ENCODE data around the gene EIF4G3. TPM values are rescaled to one million over a fixed set of nuclear protein-coding genes. Genes with fewer than 3 reads are reported as not detected.

EIF4G3 gene
- total RNA-seq, 1 experiment from 2014 or later = 72.0 TPM

DNA sequence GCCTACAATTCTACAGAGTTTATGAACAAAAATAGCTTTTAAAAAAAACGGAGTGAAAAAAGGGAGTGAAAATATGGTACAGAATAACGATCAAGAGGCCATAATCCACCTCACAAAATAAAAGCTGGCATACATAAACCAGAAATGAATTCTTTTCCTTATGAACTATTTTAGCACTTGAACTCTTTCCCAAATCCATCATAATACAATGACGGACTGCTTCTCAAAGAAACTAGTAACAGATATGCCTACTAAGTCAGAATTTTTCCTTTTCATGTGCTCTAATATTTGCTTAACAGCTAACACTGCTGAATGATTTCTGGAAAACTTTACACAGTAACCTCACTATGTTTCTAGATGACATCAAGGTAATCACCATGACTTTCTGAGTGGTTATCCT lies 144.0 kb downstream of the EIF4G3 start:
- TF ChIP-seq, protein P1, sequence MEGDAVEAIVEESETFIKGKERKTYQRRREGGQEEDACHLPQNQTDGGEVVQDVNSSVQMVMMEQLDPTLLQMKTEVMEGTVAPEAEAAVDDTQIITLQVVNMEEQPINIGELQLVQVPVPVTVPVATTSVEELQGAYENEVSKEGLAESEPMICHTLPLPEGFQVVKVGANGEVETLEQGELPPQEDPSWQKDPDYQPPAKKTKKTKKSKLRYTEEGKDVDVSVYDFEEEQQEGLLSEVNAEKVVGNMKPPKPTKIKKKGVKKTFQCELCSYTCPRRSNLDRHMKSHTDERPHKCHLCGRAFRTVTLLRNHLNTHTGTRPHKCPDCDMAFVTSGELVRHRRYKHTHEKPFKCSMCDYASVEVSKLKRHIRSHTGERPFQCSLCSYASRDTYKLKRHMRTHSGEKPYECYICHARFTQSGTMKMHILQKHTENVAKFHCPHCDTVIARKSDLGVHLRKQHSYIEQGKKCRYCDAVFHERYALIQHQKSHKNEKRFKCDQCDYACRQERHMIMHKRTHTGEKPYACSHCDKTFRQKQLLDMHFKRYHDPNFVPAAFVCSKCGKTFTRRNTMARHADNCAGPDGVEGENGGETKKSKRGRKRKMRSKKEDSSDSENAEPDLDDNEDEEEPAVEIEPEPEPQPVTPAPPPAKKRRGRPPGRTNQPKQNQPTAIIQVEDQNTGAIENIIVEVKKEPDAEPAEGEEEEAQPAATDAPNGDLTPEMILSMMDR (conservative IDR thresholded peaks at IDR 0.05) = no peak
- Histone ChIP-seq H4K20me1 (ENCODE audit: control insufficient read depth, insufficient read depth, insufficient read length) (no peaks in the 10 kb centered on the region), H3K79me2 (ENCODE audit: insufficient read depth, low read length) (peaks cover 4% of the 10 kb centered on the region; the same call in 1 of the 2 replicates)

More for the DNA sequence above, 144.0 kb downstream of the EIF4G3 start:
- H2AK5ac ChIP-seq (ENCODE audit: insufficient read length, low read length) = no peak overlapping the region
- no peaks in the 10 kb centered on the region for H3K4me1 ChIP-seq (ENCODE audit: insufficient read depth, low read length)
- no peak for DNase-seq
- no peak overlapping the region for H4K8ac ChIP-seq (replicated peaks; ENCODE audit: insufficient read length, low read depth, low read length)
- Mint-ChIP-seq H3K4me1 (peaks cover 0 to 3% of the 10 kb centered on the region in 2 experiments; a peak in 1 of 4 replicates), H3K27ac (no peak overlapping the region), H3K9me3 (peaks cover 6% of the 10 kb centered on the region in 2 experiments; a peak in 3 of 5 replicates), H3K27me3 (ENCODE audit: low read depth) (no peaks in the 10 kb centered on the region), H3K36me3 (ENCODE audit: insufficient read depth in 1 of 3, low read depth in 3 of 3) (peaks cover 13 to 27% (median 24%) of the 10 kb centered on the region in 3 experiments), H3K4me3 (no peak overlapping the region)
- H2BK120ac ChIP-seq (ENCODE audit: low read depth, low read length, poor library complexity, severe bottlenecking) = no peak overlapping the region
- H2BK12ac ChIP-seq (ENCODE audit: insufficient read length, low read depth, low read length) = no peak overlapping the region
- no peak overlapping the region for H2BK20ac ChIP-seq (ENCODE audit: low read depth, low read length, poor library complexity, severe bottlenecking)
- no peak overlapping the region for H3K56ac ChIP-seq (ENCODE audit: insufficient read length, low read depth, low read length)
- no CpG with 5 or more reads among the region's 3 CpGs for WGBS (ENCODE audit: extremely low coverage, insufficient read length, low lambda C conversion rate)
- H3K18ac ChIP-seq (ENCODE audit: insufficient read length, low read depth, low read length) = no peak overlapping the region
- H3K23me2 ChIP-seq (ENCODE audit: insufficient read length, low read depth, low read length, poor library complexity, severe bottlenecking) = no peaks in the 10 kb centered on the region
- H3K4me2 ChIP-seq (ENCODE audit: insufficient read depth, insufficient read length, low read length) = no peak overlapping the region
- no peaks in the 10 kb centered on the region for H3K9me3 ChIP-seq (ENCODE audit: control insufficient read depth, low read depth, low read length)
- H4K5ac ChIP-seq (ENCODE audit: insufficient read length, low read depth, low read length) = no peak overlapping the region
- H2AFZ ChIP-seq (ENCODE audit: low read length) = no peak overlapping the region
- H3K4ac ChIP-seq (ENCODE audit: low read depth, low read length) = no peak overlapping the region
- H3K9ac ChIP-seq (ENCODE audit: extremely low read depth, insufficient read length, low read length) = no peak overlapping the region
- no peak overlapping the region for H2BK15ac ChIP-seq (ENCODE audit: low read depth, low read length)
- H3K14ac ChIP-seq (ENCODE audit: insufficient read depth, low read length) = no peak overlapping the region
- no peak overlapping the region for H4K91ac ChIP-seq (ENCODE audit: insufficient read length, low read depth, low read length)
- H3K27me3 ChIP-seq (ENCODE audit: insufficient read depth, low read length) = no peaks in the 10 kb centered on the region
- H2BK5ac ChIP-seq (ENCODE audit: insufficient read length, low read length) = no peak overlapping the region
- no peak overlapping the region for H3T11ph ChIP-seq (ENCODE audit: low read length)
- no peak overlapping the region for H3K23ac ChIP-seq (ENCODE audit: insufficient read length, low read depth, low read length)
- H3K79me1 ChIP-seq (ENCODE audit: insufficient read depth, low read depth, low read length, poor library complexity, severe bottlenecking) = peaks cover 9% of the 10 kb centered on the region
- H3K27ac ChIP-seq (ENCODE audit: insufficient read length, low read depth, low read length) = no peak overlapping the region
